GM10248 (cell line): ENCODE results near the gene NOP14.
"Not testable (repeated sequence)": the region's sequence is repeated elsewhere in the genome, so short reads cannot be mapped to it uniquely, and the experiment has no call there.

ENCODE experiments used
- CTCF ChIA-PET: fragments of 300-600 bp; sonication (Branson Sonifier 250); formaldehyde crosslinking; extraction: SDS; loops from one replicate; lab custom pipeline; 2021; ENCODE audit warnings: antibody characterized with exemption; lab: Yijun Ruan, JAX
- POLR2A ChIA-PET: fragments of 350-650 bp; sonication (Branson Sonifier 250); formaldehyde crosslinking; extraction: SDS; loops from one replicate; lab custom pipeline; 2020; ENCODE audit warnings: antibody characterized with exemption; lab: Yijun Ruan, JAX
- DNase-seq: peaks from one replicate; pipeline ENCODE4 v3.0.0; 2012; ENCODE audit errors: extremely low spot score
- TF ChIP-seq, protein P1 (sequence below): IDR thresholded peaks from 2 replicates; pipeline ENCODE4 v1.5.1; 2012; ENCODE audit warnings: mild to moderate bottlenecking, low read depth; ENCODE audit errors: extremely low read depth, missing control alignments, control extremely low read depth

NOP14 gene

DNA sequence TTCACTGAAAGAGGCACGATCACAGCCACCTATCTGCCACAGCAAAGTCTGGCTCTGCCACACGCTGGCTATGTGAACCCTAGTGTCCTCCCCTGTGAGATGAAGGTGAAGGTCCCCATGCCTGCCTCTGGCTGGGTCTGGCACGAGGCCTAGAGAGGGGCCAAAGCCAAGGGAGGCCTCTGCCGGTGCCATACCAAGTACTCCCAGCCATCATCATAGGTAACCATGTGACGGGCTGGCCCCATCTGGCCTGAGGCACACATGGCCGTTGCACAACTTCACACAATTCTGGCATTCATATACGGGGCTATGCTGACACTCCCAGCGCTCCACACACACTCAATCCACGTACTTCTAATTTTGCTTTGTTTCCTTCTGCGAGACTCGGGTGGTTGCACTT is 15.3 kb downstream of the NOP14 start:
- ChIA-PET POLR2A (no interaction called here), CTCF (interaction anchor here (1.1 to 3.6 kb wide), 6 partner anchors 8 to 31 kb away, joined by 3 to 12 read pairs (median 6); no protein-coding TSS in a partner anchor)
- DNase-seq: no peak
- TF ChIP-seq, protein P1, sequence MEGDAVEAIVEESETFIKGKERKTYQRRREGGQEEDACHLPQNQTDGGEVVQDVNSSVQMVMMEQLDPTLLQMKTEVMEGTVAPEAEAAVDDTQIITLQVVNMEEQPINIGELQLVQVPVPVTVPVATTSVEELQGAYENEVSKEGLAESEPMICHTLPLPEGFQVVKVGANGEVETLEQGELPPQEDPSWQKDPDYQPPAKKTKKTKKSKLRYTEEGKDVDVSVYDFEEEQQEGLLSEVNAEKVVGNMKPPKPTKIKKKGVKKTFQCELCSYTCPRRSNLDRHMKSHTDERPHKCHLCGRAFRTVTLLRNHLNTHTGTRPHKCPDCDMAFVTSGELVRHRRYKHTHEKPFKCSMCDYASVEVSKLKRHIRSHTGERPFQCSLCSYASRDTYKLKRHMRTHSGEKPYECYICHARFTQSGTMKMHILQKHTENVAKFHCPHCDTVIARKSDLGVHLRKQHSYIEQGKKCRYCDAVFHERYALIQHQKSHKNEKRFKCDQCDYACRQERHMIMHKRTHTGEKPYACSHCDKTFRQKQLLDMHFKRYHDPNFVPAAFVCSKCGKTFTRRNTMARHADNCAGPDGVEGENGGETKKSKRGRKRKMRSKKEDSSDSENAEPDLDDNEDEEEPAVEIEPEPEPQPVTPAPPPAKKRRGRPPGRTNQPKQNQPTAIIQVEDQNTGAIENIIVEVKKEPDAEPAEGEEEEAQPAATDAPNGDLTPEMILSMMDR: no peak

DNA sequence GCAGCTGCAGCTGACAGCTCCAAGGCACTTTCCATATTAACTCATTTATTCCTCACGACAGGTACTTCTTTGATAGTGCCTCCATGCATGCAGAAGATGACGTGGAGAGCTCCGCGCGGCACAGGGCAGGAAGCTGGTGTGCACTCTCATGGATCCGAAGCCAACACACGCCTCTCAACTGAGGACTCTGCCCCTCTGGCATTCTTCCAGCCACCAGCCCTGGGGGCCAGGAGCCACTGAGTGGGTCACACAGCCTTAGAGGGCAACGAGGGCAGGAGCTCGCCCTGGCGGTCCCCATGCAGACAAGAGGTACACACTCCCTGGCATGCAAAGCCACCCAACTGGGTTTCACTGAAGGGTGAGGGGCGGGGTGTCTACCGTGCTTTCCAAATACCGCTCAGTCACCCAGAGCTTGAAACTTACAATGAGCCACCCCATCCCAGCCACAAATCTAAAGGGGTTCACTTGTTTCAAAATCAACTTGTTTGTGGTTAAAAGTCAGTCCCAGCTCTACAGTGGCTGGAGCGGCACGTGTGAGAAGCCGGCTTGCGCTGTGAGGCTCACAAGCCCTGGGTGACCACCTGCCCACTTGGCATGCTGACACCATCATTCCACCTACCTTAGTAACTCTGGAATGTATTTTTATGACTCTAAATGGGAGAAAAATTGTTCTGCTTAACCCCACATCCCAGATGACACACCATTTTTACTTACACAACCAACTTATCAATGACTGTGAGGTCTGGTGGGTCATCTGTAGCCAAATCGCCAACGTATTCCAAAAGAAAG is 16.2 kb downstream of the NOP14 start:
- CTCF ChIA-PET: interaction anchor here (0.8 to 1.8 kb wide), 3 partner anchors 9 to 183 kb away, joined by 3 to 8 read pairs (median 4); no protein-coding TSS in a partner anchor
- no peak for DNase-seq
- TF ChIP-seq, protein P1: no peak
- POLR2A ChIA-PET: no interaction called here

DNA sequence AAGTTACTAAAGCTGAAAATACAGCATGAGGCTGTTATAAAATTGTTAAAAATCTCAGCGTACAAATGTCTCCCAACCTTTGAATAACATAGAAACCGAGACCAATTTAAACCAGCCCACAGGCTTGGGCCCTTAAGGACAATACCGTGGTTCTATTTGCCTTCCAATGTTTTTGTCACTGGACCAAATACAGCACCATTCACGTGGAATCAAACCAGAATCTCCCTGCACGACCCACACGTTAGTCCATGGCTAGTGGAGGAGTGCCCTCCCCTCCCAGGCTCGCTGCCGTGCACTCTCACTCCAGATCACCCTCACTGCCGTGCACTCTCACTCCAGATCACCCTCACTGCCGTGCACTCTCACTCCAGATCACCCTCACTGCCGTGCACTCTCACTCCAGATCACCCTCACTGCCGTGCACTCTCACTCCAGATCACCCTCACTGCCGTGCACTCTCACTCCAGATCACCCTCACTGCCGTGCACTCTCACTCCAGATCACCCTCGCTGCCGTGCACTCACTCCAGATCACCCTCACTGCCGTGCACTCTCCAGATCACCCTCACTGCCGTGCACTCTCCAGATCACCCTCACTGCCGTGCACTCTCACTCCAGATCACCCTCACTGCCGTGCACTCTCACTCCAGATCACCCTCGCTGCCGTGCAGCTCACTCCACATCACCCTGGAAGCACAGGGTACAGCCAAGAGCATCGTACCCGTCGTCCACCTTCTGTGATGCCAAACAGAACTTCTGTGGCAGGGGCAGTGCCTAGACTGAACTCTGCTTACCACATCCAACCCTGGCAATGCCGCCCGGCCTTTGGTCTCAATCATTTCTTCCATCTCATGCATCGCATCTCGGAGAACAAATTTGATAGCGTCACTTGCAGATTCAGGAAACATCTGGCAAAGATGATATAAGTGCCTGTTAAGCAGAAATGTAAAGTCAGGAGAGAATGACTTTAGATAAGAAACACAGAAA is 17.3 kb downstream of the NOP14 start:
- ChIA-PET CTCF (interaction anchor here (0.7 to 2.6 kb wide), 5 partner anchors 8 to 18 kb away, joined by 3 to 11 read pairs (median 4); partner anchors contain the start of gene GRK4), POLR2A (interaction anchor here (1.1 kb wide), 1 partner anchor 11 kb away, joined by 3 read pairs; no protein-coding TSS in a partner anchor)
- DNase-seq: not testable (repeated sequence)

DNA sequence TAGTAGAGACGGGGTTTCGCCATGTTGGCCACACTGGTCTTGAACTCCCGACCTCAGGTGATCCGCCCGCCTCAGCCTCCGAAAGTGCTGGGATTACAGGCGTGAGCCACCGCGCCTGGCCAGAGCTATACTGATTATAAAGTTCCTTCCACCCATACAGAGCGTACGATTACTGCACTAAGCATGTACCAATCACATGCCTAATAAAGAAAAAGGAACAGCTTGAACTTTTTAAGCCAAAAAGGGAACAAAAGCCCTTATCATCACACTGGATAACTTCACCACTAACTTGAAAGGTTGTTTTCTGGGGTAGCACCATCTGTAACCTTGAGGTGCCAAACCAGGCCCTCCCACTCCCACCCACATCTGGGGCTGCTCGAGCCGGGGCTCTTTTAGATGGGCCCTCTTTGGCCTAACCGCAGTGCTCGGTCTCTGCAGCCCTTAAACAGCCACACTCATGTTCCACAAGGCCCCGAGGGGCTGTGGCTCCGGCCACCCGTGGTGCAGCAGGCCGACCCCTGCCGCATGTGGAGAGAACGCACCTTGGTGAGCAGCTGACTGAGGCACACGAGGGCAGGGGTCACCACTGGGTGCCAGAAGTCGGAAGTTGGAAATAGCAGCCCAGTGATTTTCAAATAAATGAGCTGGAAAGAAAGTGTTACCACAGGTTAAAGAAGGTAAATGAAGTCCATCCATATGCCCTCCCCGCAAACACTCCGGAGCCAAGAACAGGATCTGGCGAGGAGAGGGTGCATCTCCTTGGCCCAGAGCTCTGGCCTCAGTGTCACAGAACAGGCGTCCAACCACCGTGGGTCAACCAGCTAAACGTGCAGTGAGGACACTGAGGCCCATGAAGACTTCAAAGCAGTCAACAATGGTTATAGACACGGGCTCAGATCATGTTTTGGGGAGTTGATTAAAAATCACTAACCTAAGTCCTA is 18.4 kb downstream of the NOP14 start:
- TF ChIP-seq, protein P1: no peak
- ChIA-PET CTCF (interaction anchor here (0.7 to 2.6 kb wide), 7 partner anchors 9 to 20 kb away, joined by 3 to 11 read pairs (median 3); partner anchors contain the start of gene GRK4), POLR2A (interaction anchor here (0.5 to 1.1 kb wide), 2 partner anchors 10 to 197 kb away, joined by 3 read pairs; no protein-coding TSS in a partner anchor)
- DNase-seq: no peak

DNA sequence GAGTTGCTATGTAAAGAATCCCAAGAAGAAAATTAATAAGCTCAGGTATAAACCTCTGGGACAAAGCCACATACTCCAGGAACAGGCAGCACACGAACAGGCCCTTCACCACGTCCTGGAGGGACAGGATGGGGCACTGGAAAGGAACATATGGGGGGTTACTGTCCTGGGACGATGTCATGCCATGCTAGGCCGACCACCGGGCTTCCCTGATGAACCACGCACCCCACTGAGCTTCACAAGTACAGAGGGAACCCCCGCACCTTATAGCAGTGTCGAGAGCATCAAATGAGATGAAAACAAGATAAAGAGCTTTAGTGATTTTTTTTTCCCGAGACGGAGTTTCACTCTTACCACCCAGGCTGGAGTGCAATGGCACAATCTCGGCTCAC is 19.1 kb downstream of the NOP14 start:
- DNase-seq: no peak
- ChIA-PET POLR2A (no interaction called here), CTCF (interaction anchor here (1.0 to 2.6 kb wide), 4 partner anchors 9 to 19 kb away, joined by 3 to 11 read pairs (median 7); no protein-coding TSS in a partner anchor)
- TF ChIP-seq, protein P1: no peak
